ENCODE results near the gene CCDC134.

The CCDC134 gene

GRCh38 chr22:41800348-41801146, at the start of gene CCDC134:
CCDC134 (plus strand) TSS chr22:41800679; CDS start chr22:41808891, 8,212 bp downstream.
- TF ChIP-seq CTCF (IDR thresholded peaks at IDR 0.05): no peak

DNA sequence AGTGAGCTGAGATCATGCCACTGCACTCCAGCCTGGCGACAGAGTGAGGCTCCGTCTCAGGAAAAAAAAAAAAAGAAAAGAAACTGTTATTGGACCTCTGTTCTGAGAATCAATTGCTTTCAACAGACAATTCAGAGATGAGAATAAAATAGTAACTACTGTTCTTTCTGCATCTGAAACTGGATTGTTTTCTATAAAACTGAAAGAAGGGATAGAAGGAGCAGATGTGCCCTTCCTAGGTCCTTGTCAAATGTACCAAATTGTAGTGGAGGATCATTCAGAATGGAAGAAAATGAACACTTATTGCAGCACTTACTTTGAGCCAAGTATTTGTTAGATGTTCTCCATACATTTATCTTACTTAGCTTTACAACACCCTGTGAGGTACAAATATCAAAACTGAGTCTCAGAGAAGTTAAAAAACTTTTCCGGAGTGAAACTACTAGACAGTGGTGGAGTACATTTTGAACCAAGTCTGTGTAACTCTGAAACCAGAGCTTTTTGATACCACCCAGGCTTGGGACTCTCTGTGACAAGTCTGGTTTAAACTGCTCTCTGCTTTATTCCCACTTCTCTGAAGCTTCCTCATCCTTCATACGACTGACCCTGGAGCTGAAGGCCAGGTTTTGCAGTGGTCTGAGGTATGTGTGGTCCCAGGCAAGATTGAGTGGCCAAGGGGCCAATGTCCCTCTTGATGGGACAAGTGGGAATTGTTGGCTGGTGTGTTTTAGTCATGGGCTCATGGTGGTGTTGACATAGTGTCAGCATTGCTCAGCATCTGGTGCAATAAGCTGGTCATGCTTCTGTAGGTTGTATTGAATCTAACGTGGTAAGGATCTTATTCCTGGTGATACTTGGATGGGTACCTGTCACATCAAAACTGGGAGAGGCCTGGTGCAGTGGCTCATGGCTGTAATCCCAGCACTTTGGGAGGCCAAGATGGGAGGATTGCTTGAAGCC, 48.2 kb upstream of the CCDC134 start:
- TF ChIP-seq CTCF (IDR thresholded peaks at IDR 0.05): no peak

DNA sequence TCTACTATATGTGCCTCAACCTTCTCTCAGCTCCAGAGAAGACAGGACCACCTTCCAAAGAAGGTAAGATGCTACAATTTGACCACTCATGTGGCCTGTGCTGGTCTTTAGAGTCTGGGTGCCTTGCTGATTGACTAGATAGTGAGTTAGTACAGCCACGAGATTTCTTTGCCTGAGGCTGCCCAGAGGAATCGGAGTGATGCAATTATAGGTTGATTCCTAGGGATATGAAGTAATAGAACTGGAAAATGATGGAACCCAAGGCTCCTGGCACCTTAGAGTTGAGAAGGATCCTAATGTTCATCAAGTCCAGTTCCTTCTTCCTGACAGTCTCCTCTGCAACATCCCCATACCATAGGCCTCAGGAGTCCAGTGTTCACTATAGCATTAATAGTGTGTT, 46.5 kb upstream of the CCDC134 start:
- no peak for TF ChIP-seq CTCF (IDR thresholded peaks at IDR 0.05)

- no peak for TF ChIP-seq CTCF (IDR thresholded peaks at IDR 0.05)
Measured at GRCh38 chr22:41757502-41757901, 43.0 kb upstream of the CCDC134 start.

DNA sequence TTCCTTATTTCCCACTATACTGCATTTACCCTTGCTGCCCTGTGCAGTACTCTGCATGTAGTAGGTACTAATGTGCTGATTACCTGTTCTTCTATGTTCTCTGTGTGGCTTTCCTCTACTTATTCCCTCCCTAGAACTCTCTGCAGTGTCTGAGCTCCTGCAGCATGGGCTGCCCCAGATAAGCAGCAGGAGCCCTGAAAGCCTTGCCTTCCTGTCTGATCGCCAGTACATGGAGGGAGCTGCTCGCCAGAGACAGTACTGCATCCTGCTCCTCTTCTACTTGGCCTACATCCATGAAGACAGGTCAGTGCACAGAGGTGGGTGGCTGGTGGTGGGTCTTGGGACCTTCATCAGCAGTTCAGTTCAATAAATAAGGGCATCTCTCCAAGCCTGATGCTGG, 42.2 kb upstream of the CCDC134 start:
- TF ChIP-seq CTCF (IDR thresholded peaks at IDR 0.05): no peak

DNA sequence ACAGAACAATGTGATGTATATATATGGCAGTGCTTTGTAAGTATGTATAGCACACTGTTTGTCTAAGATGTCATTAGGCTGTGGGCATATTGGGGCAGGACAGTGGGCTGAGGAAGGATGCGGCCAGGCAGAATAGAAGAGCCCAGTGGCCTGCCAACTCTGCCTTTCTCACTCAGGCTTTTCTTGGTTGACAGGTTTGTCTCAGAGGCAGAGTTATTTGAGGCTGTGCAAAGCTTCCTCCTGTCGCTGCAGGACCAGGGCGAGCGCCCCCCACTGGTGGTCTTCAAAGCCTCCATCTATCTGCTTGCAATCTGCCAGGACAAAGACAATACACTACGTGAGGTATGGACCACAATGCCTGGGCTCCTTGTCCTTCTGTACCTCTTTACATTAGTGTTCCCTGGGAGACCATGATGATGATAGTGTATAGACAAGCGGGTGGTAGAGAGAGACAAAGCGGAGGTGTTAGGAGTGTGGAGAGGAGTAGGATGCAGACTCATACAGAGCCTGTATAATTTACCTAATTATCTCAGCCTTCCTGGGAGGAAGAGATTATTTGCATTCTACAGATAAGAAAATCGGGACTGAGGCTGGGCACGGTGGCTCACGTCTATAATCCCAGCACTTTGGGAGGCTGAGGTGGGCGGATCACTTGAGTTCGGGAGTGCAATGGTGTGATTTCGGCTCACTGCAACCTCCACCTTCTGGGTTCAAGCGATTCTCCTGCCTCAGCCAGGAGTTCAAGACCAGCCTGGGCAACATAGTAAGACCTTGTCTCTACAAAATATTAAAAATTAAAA, 37.3 kb upstream of the CCDC134 start:
- peak; percentile 43 for TF ChIP-seq CTCF (IDR thresholded peaks at IDR 0.05)

DNA sequence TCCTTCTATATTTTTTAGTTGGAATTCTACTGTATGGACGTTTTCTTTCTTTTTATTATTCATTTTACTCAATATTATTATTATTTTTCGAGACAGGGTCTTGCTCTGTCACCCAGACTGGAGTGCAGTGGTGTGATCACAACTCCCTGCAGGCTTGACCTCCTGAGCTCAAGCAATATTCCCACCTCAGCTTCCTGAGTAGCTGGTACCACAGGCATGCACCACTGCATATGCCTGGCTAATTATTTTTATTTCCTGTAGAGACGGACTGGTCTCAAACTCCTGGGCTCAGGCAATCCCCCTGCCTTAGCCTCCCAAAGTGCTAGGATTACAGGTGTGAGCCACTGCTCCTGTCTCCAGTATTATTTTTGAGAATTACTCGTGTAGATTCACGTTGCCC, 34.0 kb upstream of the CCDC134 start:
- no peak for TF ChIP-seq CTCF (IDR thresholded peaks at IDR 0.05)
